ENCODE data around the gene FBRSL1. TPM values are rescaled to one million over a fixed set of nuclear protein-coding genes. Genes with fewer than 3 reads are reported as not detected.

Gene FBRSL1
- 6.8 and 7.8 TPM in 2 replicates for total RNA-seq

GRCh38 chr12:132489602-132490266, at the start of gene FBRSL1:
FBRSL1 (plus strand) TSS chr12:132490151.

Other genes with a start within 250 kb of the FBRSL1 start
- 2.6 and 8.3 TPM in 2 replicates for gene GALNT9, start 160.6 kb upstream of the FBRSL1 start, total RNA-seq
- gene LRCOL1, start 120.4 kb downstream of the FBRSL1 start, total RNA-seq: not detected in 2 replicates
- gene P2RX2, start 128.6 kb downstream of the FBRSL1 start, total RNA-seq: not detected in 2 replicates
- gene POLE, start 197.2 kb downstream of the FBRSL1 start, total RNA-seq: 9.7 and 11.6 TPM in 2 replicates
- gene PXMP2, start 197.4 kb downstream of the FBRSL1 start, total RNA-seq: 41.0 and 56.6 TPM in 2 replicates
- 23.0 and 23.1 TPM in 2 replicates for gene PGAM5, start 220.7 kb downstream of the FBRSL1 start, total RNA-seq

Data from pericardium fibroblast (primary cell).